Subcutaneous adipose tissue (tissue), 4 donors: Measurements from ENCODE around the gene RAI14. TPM values are rescaled to one million over a fixed set of nuclear protein-coding genes. Genes with fewer than 3 reads are reported as not detected.

Source experiments
- total RNA-seq, 4 donors: library from RNA; depleted of rRNA; stranded (reverse); fragments of >200 nt; gene quantifications; one replicate each; pipeline ENCODE4 v1.1.0, GENCODE V29; 2016
- TF ChIP-seq, protein P1 (sequence below): fragments of 450-650 bp; IDR thresholded peaks from one replicate; pipeline ENCODE4 v1.5.1; 2016; ENCODE audit warnings: low read depth, mild to moderate bottlenecking, control low read depth, antibody characterized with exemption, moderate library complexity

The RAI14 gene
- total RNA-seq, 4 donors from 2014 or later: 8.6 to 25.0 (median 13.2) TPM

DNA sequence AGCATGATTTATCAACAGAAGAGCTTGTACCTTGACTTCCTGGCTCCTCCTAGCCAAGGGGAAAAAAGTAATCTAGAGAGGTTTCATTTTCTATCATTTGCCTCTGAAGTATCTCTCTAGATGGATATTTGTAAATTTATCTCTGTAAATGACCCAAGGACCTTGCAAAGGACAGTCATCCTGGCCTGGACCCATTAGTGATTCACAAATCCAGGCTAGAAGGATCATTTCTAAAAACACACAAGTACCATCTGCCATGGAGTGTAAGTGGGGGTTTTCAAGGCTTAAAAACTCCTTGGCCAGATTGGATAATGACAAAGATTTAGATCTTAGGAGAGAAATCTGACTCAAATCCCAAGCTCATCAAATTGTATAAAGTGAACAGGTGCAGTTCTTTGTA, 190.9 kb downstream of the RAI14 start:
- TF ChIP-seq, protein P1, sequence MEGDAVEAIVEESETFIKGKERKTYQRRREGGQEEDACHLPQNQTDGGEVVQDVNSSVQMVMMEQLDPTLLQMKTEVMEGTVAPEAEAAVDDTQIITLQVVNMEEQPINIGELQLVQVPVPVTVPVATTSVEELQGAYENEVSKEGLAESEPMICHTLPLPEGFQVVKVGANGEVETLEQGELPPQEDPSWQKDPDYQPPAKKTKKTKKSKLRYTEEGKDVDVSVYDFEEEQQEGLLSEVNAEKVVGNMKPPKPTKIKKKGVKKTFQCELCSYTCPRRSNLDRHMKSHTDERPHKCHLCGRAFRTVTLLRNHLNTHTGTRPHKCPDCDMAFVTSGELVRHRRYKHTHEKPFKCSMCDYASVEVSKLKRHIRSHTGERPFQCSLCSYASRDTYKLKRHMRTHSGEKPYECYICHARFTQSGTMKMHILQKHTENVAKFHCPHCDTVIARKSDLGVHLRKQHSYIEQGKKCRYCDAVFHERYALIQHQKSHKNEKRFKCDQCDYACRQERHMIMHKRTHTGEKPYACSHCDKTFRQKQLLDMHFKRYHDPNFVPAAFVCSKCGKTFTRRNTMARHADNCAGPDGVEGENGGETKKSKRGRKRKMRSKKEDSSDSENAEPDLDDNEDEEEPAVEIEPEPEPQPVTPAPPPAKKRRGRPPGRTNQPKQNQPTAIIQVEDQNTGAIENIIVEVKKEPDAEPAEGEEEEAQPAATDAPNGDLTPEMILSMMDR: no peak

DNA sequence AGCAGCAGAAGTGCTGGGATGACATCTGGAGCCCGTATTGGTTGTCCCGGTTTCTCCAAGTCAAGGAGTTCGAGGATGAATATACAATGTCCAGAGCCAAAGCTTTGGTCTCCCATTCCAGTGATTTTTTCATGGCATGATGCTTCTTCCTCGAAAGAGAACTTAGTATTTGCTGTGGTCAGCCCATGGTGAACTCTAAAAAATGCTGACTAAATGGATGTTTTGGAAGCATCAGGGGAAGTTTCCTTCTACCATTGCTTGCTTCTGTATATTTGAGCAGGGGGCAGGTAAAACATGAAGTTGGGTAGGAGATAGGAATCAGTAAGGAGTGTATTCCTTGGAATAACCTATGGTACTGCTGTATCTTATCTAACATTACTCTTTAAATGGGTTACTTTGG, 191.4 kb downstream of the RAI14 start:
- TF ChIP-seq, protein P1: no peak

DNA sequence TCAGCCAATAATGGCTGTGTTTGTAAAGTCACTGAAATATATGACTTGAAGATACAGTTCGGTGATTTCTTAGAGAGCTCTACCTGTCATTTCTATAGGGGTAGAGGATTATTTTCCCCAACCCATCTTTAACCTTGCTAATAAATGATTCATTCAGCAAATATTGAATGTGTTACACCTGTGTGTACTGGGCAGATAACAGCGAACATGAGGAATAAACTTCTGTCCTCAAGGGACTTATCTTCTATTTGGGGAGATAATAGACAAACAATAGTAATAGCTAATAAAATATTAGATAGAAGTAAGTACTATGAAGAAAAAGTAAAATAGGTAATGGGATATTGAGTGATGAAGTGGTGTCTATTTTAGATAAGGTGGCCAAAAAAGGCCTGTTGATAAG, 192.1 kb downstream of the RAI14 start:
- TF ChIP-seq, protein P1: no peak

DNA sequence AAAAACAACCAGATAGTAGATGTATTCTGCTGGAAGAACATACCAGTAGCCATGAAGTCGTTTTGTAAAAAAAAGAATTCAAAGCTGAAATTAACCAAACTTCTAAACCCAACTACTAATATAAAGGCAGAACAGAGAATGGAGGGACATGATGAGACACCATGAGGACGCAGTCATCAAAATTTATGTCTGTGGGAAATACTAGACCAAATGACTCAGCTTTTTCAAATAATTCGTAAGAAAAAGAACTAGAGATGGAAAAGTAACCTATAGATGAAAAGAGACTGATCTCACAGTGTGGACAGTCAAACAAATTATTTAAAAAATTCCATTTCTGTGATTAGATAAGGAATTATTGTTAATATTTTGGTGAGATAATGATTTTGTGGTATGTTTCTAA, 193.1 kb downstream of the RAI14 start:
- TF ChIP-seq, protein P1: no peak

DNA sequence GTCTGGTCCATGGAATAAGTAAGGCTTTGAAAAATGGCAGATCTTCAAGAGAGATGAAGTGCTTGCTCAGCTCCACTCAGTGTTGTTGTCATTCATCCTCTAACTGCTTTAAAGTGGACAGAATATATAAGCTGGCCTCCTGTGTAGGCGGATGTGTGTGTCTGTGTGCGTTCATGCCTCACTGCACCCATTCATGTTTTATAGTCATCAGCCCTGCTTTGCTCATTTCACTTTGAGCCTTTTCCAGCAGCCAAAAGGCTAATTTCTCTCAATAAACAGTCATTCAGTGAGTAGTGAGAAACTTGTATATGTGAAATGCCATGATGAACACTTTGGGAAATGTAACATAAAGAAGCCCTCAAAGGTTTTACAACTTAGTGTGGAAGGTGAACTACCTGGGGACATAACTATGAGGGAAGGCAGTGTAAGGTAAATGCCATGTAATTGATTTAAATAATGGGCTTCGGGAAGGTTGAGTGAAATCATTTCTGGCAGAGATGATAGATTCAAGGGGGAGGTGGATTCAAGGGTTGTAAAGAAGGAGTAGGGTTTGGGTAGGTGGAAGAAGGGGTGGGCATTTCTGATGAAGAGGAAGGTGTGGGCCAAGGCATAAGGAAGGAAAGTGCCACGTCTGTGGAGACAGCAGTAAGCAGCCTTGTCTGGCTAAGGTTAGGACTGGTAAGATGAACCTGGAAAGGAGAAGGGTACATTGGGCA, 198.5 kb downstream of the RAI14 start:
- TF ChIP-seq, protein P1: no peak

DNA sequence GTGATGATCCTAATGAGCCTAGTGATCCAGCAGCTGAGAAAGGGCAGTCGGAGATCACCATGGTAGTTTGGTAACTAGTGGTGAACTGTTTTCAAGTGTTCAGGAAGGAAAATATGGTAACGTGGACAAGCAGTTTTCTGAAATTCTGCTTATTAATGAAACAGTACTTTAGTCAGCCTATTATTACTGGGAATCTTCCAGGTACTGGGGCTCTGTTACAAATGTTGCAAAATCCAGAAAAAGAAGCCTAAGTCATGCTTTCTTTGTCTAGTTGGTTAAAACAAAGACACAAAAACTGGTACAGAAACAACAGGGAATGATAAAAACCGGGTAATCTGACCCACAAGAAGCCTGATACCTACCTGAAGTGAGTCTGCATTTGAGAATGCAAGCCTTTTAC, 201.0 kb downstream of the RAI14 start:
- TF ChIP-seq, protein P1: no peak

DNA sequence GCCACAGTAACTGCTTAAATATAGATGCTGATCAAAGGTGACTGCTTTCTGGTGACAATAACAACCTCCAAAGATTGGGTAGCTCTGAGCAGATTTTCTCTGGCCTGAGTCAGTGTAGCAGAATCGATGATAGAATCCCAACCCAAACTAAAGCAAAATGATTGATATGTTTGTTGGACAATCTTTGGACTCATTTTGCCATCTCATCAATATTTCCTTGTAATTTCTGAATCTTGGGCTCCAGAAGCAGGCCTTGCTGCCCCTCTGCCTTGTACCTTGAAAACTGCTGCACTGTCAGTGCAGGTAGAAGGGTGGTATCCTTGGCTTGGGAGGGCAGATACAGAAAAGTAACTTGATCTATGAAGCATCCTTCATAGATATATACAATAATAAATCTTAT, 201.8 kb downstream of the RAI14 start:
- TF ChIP-seq, protein P1: no peak
